Stimulated activated CD4-positive, alpha-beta T cell treated with anti-CD3 and anti-CD28 coated beads, Interleukin-1b, Interleukin-23, amount 100 ng/mL, for 1 hour (primary cell): ENCODE data around the gene AIF1.
A peak's percentile ranks its signal among the peaks of the same experiment; 100 is the strongest.

Experiments used
- DNase-seq, 2 donors: peaks; one replicate each; pipeline ENCODE4 v3.0.0-alpha.2; 2020; ENCODE audit warnings: low read depth in 2 of 2

Gene AIF1

GRCh38 chr6:31620586-31621319 is 5.7 kb downstream of the AIF1 start, which contains the start of gene PRRC2A:
Gene PRRC2A (plus strand): TSS chr6:31620715. CDS start chr6:31622790, 2,075 bp downstream.
- peak in 1 of 2 donors; percentile 94 for DNase-seq

- DNase-seq, result no peak
Observed at GRCh38 chr6:31621320-31621939, 6.4 kb downstream of the AIF1 start.

GRCh38 chr6:31621991-31622390 is 7.0 kb downstream of the AIF1 start:
- DNase-seq, result no peak

- no peak for DNase-seq
Observed at GRCh38 chr6:31622684-31623091, 7.7 kb downstream of the AIF1 start.

GRCh38 chr6:31624070-31624469 is 9.0 kb downstream of the AIF1 start:
- no peak for DNase-seq

- DNase-seq, result no peak
Observed at GRCh38 chr6:31626952-31627351, 11.9 kb downstream of the AIF1 start.

GRCh38 chr6:31627690-31628287 is 12.8 kb downstream of the AIF1 start:
- no peak for DNase-seq

GRCh38 chr6:31629014-31629413 is 14.0 kb downstream of the AIF1 start:
- DNase-seq, result no peak

GRCh38 chr6:31630177-31630934 is 15.3 kb downstream of the AIF1 start:
- no peak for DNase-seq

GRCh38 chr6:31631209-31631608 is 16.2 kb downstream of the AIF1 start:
- no peak for DNase-seq

- no peak for DNase-seq
Observed at GRCh38 chr6:31631681-31632278, 16.7 kb downstream of the AIF1 start.

- no peak for DNase-seq
Observed at GRCh38 chr6:31632279-31632946, 17.4 kb downstream of the AIF1 start.

GRCh38 chr6:31633447-31633846 is 18.4 kb downstream of the AIF1 start:
- no peak for DNase-seq

GRCh38 chr6:31634131-31634530 is 19.1 kb downstream of the AIF1 start:
- no peak for DNase-seq

- no peak for DNase-seq
Observed at GRCh38 chr6:31634969-31635575, 20.0 kb downstream of the AIF1 start.

GRCh38 chr6:31636698-31637596 is 21.9 kb downstream of the AIF1 start:
- DNase-seq, result no peak

GRCh38 chr6:31639043-31639442 is 24.0 kb downstream of the AIF1 start:
- DNase-seq, result no peak

- DNase-seq, result no peak
Observed at GRCh38 chr6:31639449-31639861, 24.4 kb downstream of the AIF1 start.

- DNase-seq, result no peak
Observed at GRCh38 chr6:31640612-31641011, 25.6 kb downstream of the AIF1 start.

- DNase-seq, result no peak
Observed at GRCh38 chr6:31641370-31641769, 26.3 kb downstream of the AIF1 start.
